H1 (cell line): Measurements from ENCODE around the gene ARHGEF19.

ENCODE experiments used
- BCL11A ChIP-seq, 2 experiments: IDR thresholded peaks; one replicate each; pipeline ENCODE4 v1.6.1; 2011; ENCODE audit warnings: low read depth in 2 of 2, low read length in 2 of 2, mild to moderate bottlenecking in 2 of 2
- EGR1 ChIP-seq: IDR thresholded peaks from 2 replicates; pipeline ENCODE4 v1.6.1; 2011; ENCODE audit warnings: low read depth, low read length, borderline replicate concordance
- EZH2 ChIP-seq: fragments of 200-600 bp; sonication (generic); IDR thresholded peaks from 2 replicates; pipeline ENCODE4 v1.7.1; 2012; ENCODE audit warnings: low read depth, mild to moderate bottlenecking, moderate library complexity, low read length, inconsistent platforms; ENCODE audit not compliant: severe bottlenecking
- JUND ChIP-seq: IDR thresholded peaks from 2 replicates; pipeline ENCODE4 v1.6.1; 2011; ENCODE audit warnings: mild to moderate bottlenecking, improper control_type of control experiment, low read length
- PHF8 ChIP-seq: fragments of 200-600 bp; sonication (generic); conservative IDR thresholded peaks from 2 replicates; pipeline ENCODE4 v1.7.1; 2012; ENCODE audit warnings: low read depth, mild to moderate bottlenecking, inconsistent platforms, low read length, moderate library complexity
- POLR2A ChIP-seq, 2 experiments: IDR thresholded peaks; 1 replicate in 1 of 2; 2 replicates in 1 of 2; pipeline ENCODE4 v1.6.1; 2011; ENCODE audit warnings: low read depth in 2 of 2, low read length in 2 of 2, mild to moderate bottlenecking in 2 of 2; ENCODE audit errors: control extremely low read depth in 1 of 2
- YY1 ChIP-seq: IDR thresholded peaks from 2 replicates; pipeline ENCODE4 v1.6.1; 2011; ENCODE audit warnings: low read depth, mild to moderate bottlenecking, low read length
- TF ChIP-seq, protein P1 (sequence below): IDR thresholded peaks from 2 replicates; pipeline ENCODE4 v1.6.1; 2011; ENCODE audit warnings: low read depth, mild to moderate bottlenecking, low read length; ENCODE audit not compliant: insufficient read depth

DNA sequence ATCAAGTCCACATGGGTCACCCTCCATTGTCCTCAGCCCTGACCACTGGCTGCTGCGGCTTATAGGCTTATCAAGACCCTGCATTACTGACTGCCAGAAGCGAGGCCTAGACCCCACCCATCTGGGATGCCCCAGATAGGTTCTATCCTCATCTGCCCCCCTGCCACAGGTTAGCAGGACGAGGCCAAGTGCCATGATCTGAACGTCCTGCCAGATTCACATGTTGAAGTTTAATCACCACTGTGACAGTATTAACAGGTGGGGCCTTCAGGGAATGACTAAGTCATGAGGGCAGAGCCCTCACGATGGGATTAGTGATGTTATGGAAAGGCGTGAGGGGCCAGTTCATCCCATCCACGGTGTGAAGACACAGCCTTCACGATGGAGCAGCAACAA lies 30.8 kb upstream of the ARHGEF19 start:
- TF ChIP-seq BCL11A (IDR thresholded peaks at IDR 0.05; ENCODE audit: low read depth in 2 of 2, low read length in 2 of 2) (no peak), POLR2A (IDR thresholded peaks at IDR 0.05; ENCODE audit: control extremely low read depth in 1 of 2, low read depth in 2 of 2, low read length in 2 of 2) (no peak), EZH2 (no peak), EGR1 (no peak), PHF8 (no peak), JUND (no peak), YY1 (no peak)
- TF ChIP-seq, protein P1, sequence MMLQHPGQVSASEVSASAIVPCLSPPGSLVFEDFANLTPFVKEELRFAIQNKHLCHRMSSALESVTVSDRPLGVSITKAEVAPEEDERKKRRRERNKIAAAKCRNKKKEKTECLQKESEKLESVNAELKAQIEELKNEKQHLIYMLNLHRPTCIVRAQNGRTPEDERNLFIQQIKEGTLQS = no peak
